22Rv1 (cell line): ENCODE results near the gene KAZN.

ENCODE experiments used
- CTCF ChIP-seq: fragments of 450-650 bp; IDR thresholded peaks from 2 replicates; pipeline ENCODE4 v1.5.1; 2017; ENCODE audit warnings: mild to moderate bottlenecking
- ZFX ChIP-seq: fragments of 450-650 bp; IDR thresholded peaks from 2 replicates; pipeline ENCODE4 v1.6.1; 2017; ENCODE audit warnings: antibody characterized with exemption, borderline replicate concordance

GRCh38 chr1:14878951-14879350, 280.5 kb downstream of the KAZN start:
- TF ChIP-seq CTCF (no peak), ZFX (no peak)
